GM19193 (cell line): ENCODE measurements around the gene MTMR2.

ENCODE experiments used
- POLR2A ChIP-seq: IDR thresholded peaks from 4 replicates; pipeline ENCODE4 v1.6.1; 2011; ENCODE audit not compliant: insufficient read depth, insufficient read length; ENCODE audit errors: extremely low read depth

Gene MTMR2

DNA sequence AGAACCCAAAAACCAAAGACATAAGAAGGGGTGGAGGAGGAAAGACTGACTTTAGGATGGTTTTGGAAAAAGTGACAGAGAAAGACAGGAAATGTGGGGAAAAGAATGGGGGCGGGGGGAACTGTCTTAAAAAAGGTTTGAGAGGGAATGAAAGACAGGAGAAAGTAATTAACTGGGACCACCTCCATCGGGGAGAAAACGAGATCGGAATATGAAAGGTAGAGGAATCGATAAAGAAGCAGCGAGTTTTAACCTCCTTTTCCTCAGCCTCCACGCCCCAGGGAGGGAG, 524 bp downstream of the MTMR2 start:
- no peak for TF ChIP-seq POLR2A

DNA sequence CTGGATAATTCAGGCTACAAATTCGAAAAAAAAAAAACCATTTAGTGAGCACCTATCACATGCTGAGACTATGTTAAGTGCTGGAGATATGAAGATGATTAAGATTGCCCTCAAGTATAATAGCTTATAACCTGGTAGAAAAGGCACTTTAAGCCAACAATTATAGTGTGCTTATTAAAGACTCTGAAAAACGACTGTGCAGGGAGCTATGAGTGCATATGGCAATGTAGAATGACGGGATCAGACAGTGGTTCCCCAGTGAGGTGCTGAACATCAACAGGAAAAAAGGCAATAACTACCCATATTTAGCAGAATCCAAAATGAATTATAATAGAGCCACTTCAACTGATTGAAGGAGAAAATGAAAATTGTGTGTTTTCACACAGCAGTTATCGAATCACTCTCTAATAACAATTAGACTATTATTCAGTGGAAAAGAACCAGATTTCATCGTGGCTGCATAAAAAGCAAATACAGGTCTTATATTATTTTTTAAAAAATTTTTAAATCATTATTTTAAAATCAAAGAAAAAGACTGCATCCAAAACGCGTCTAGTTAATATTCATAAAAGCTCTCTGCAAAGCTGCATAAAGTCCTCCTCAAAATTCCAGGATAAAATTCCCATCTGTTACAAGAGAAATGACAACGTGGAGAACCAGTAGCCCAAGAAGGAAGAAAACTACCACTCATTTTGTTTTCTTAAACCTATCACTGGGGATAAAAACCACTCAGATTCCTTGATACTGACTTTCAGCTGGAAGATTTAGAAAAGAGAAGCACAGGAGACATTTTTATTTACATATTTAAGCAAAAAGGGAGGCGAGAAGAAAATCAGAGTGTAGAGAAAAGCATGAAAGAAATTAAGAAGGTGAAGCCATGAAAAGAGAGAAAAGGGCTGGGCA, 1.1 kb downstream of the MTMR2 start:
- no peak for TF ChIP-seq POLR2A

DNA sequence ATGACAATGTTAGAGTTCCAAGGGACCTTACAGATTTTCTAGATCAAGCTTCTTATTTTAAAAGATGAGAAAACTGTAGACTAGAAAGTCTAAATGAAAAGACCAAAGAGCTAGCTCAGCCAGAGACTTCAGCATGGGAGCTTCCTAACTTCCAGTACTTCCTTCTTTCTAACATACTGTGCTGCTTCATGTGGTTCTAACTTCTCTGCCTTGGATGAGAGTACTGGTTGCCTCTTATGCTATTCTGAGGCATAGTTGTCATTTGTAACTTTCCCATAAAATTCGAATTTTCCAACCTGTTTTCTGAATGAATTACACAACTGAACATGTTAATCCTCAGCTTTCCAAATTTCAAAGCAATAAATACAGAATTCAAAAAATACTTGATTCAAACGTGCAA, 1.8 kb downstream of the MTMR2 start:
- TF ChIP-seq POLR2A = no peak

DNA sequence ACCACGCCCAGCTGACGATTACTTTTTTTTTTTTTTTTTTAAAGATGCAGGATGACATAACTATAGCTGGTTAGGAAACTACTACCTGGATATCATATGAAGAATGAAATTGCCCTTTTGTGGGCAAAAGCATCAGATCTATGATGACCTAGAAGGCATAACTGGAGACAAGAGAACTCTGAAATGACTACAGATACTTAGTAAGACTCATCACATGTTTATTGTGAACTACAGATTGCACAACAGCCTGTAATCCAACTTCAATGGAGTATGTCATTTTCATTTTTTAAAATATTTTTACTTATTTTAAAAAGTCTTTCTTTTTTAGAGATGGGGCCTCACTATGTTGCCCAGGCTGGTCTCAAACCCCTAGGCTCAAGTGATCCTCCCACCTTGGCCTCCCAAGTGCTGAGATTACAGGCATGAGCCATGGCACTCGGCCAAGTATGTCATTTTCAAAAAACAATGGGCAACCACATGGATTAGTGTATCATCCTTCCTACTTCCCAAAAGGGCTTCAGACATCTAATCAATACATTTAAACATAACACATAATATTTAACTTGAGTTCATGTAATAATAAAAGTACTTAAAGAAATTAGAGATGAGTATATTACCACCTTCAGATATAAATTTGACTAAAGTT, 3.3 kb downstream of the MTMR2 start:
- TF ChIP-seq POLR2A = no peak

DNA sequence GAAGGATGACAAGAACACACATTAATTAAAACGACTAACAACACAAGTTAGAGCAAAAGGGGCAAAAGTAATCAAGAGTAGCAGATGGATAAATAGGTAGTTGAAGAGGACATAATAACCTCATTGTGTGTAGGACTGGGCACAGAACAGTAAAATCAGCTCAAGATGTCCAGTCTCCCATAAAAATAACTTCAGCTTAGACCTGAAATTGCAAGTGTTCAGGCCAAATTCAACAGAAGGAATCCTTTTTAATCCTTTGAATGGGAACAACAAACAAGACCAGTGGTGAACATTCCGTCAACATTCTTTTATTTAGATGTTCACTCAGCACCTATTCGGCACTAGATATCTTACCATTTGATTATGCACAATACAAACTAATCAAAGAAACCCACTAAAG, 4.4 kb downstream of the MTMR2 start:
- TF ChIP-seq POLR2A = no peak

DNA sequence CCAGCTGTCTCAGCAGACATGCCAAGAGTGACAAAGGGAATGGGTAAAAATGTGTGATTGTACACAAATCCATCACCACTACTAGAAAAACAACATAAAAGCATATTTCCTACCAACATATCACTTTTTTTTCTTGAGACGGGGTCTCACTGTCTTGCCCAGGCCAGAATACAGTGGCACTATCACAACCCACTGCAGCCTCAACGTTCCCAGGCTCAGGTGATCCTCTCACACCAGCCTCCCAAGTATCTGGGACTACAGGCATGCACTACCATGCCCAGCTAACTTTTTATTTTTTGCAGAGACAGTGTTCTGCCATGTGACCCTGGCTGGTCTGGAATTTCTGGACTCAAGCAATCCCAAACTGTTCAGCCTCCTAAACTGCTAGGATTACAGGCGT, 5.2 kb downstream of the MTMR2 start:
- no peak for TF ChIP-seq POLR2A

DNA sequence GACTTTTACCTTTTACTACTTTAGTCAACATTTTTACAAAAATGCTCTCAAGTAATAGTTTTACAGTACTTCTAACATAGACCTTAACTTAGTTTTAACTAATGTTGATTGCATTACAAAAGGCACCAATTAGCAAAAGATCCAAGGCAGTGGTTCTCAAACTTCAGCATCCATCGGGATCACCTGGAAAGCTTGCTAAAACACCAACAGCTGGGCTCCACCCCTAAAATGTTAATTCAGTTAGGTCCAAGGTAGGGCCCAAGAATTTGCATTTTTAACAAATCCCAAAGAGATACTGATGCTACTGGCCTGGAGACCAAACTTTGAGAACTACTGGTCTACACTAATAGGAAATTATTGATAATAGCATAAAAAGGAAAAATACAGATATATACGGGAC, 5.9 kb downstream of the MTMR2 start:
- TF ChIP-seq POLR2A = no peak

DNA sequence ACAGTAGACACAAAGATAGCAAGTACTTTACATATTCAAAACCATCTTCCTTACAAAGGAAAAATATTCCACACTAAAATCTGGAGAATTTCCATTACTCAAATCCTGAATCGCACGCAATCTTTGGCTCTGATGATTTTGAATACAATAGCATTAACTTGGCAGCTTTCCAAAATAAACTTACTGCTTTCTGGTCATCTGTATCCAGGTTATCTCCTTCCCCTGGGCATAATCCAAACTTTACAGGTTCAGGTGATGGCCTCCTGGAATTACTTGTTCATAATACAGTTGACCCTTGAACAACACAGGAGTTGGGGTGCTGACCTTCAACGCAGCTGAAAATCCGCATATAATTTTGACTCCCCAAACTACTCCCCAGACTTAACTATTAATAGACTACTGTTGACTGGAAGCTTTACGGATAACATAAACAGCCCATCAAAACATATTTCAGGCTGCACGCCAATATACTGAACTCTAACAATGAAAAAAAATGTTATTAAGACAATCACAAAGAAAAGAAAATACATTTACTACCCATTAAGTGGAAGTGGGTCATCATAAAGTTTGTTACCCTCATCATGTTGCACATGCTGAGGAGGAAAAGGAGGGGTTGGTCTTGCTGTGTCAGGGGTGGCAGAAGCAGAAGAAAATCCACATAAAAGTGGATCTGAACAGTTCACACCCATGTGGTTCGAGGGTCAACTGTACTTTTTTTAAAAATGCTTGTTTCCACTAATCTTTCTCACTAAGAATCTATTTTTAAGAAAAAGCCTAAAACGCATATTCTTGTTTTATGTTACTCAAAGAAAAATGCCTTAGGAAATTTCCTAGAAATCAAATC, 6.5 kb downstream of the MTMR2 start:
- no peak for TF ChIP-seq POLR2A

DNA sequence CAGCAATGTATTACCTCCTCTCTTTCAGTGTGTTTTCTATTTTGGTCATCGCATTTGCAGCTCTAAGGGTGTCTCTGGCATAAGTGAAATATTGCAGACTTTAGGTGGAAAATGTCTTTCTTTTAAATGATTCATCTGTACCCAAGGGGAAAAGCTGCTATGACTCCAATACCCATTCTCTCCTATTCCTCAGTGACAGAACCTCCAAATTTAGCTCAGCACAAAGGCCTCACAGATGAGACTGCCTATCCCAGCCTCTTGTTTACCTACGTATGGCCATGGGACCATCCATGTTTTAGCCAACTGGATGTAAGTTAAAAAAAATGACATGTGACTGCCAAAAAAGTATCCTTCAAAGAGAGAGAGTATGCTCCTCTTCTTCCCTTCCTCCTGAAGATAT, 7.9 kb downstream of the MTMR2 start:
- no peak for TF ChIP-seq POLR2A

DNA sequence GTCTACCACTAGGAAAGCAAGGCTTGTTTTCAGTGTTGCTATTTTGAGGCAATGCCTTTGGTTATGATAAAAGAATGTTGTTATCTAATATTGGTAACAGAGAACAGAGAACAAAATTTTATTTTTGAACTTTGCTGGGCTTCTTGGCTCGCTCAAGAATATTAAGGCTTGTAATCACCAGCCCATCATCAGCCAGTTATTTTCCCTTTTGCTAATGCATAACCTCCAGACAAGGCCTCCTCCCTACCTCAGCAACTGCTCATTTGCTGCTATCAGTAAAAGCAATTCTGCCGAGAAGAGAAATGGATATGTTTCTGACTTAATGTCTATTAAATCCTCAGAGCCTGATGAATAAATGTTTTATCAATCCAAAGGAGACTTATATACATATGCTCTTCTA, 8.9 kb downstream of the MTMR2 start:
- TF ChIP-seq POLR2A = no peak

DNA sequence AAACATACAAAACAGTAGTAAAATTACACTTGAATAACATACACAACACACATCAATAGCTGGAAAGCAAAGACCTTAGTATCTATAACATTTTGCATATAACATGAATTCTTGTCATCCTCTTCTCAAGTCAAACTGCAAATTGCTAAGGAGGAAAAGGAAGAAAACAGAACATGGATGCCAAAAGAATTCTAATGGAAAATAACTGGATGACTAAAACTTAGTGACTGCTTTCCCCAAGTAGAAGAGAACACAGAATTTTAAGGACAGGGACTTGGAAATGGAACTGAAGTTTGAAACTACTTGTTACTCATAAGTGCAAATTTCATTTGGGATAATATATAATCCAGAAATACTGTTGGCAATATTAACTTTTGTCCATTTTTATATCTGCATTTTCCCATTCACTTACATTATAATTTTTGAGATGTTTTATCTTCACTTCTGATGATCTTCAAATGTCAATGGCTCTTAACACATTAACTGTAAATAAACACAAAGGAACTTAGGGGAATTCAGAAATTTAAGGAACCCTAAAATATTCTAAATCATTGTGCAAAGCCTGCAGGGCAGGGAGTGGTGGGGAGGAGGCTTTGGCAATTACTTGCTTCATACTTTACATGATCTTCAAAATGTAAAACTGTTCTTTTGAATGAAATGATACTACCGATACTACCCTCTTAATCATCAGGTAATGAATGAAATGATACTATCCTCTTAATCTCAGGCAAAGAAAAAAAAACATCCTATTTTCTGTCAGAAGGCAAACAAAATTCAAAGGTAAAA, 9.9 kb downstream of the MTMR2 start:
- no peak for TF ChIP-seq POLR2A

DNA sequence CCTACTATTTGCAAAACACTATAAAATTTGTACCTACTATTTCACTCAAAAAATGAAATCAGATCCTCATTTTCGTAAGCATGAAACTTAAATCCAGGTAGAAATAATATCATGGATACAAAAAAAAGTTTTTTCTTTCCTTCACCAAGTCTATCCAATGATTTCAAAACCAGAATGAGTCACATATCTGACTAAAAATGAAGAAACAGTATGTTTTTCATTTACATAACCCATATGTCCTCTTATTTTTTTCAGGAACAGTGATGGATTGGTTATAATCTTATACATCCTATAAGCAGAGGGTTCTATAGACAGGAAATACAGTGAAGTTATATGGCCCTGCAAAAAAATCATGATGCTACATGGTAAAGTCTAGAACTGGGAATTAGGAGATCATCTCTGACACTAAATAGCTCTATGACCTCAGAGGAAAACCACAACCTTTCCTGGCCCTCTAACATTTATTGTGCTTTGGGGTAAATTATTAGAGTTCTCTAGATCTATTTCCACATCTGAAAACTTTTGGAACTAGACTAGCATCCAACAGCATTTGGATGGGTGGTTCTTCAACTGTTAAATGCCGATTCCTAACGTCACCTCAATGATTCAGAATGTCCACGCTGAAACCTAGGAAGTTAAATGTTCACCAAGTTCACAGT, 10.9 kb downstream of the MTMR2 start:
- no peak for TF ChIP-seq POLR2A

DNA sequence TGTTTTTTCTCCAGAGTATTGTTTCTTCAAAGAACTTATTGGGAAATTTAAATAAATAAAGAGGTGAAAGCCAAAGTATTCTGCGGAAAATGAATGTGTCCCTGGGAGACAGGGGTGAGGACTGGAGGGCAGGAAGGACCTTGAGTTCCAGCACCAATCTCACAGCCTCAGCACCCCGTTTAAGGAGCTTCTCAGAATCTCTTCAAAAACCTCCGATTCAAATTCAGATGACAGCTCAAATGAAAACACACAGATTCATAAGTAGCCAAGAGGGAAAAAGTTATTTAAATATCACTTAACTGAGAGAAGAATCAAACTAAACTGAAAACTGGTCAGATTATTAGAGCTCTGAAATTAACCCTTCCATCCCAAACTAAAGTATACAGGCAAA, 12.5 kb downstream of the MTMR2 start:
- no peak for TF ChIP-seq POLR2A

DNA sequence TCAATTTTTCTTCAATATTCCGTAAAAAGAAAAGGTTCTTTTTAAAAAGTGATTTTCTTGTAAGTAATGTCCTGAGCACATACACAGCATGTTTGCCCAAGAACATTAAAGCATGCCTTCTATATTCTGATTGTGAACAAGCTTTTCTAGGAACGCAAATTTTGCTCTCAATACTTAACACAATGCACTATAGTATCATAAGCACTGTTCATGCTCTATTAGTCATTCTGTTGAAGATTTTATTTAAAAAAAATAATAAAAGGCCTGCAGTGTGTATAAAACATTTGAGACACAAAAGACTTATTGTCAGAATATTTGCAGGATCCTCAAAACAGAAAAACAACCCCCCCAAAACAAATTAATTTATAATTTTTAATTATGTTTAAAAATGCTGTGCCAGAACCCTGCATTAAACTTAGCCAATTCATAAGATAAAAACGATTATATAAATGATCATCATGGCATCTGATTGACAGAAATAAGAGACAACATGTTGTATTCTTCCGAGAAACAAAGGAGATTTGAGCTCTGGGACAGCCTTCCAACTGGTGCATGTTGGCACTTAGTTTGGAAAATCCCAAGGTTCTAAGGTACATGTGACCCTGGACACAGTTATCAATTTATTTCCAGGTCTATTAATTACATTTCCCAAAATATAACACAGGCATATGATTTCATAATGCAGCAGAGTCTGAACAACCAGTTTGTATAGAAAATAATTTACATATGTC, 13.1 kb downstream of the MTMR2 start:
- TF ChIP-seq POLR2A = no peak
